Keratinocyte (primary cell): ENCODE data around the gene NCEH1. TPM values are rescaled to one million over a fixed set of nuclear protein-coding genes. Genes with fewer than 3 reads are reported as not detected.

Source experiments
- DNase-seq: peaks from one replicate; pipeline ENCODE4 v3.0.0-alpha.2; 2011; ENCODE audit warnings: low read depth, missing footprints, low spot score
- FAIRE-seq: peaks from 2 replicates; lab custom pipeline; 2011; peaks lifted over from hg19 to GRCh38; lab: Jason Lieb, UNC
- H2AFZ ChIP-seq: 2 replicates; pipeline ENCODE4 v1.6.0; 2012; ENCODE audit warnings: low read length, control low read depth, inconsistent platforms; ENCODE audit not compliant: control insufficient read depth
- H3K27ac ChIP-seq: 2 replicates; pipeline ENCODE4 v1.5.1; 2011; ENCODE audit warnings: low read length; ENCODE audit not compliant: control insufficient read depth, insufficient read depth
- H3K27me3 ChIP-seq: 3 replicates; pipeline ENCODE4 v1.6.0; 2011; ENCODE audit warnings: low read length; ENCODE audit not compliant: control insufficient read depth, insufficient read depth; ENCODE audit errors: extremely low read depth
- H3K36me3 ChIP-seq, 2 experiments: 2 replicates in 1 of 2; 3 replicates in 1 of 2; pipeline ENCODE4 v1.5.1; 2011; ENCODE audit warnings: low read length in 2 of 2, mild to moderate bottlenecking in 1 of 2; ENCODE audit not compliant: control insufficient read depth in 2 of 2, insufficient read depth in 2 of 2; ENCODE audit errors: extremely low read depth in 1 of 2
- H3K4me1 ChIP-seq: 3 replicates; pipeline ENCODE4 v1.5.1; 2011; ENCODE audit warnings: low read length; ENCODE audit not compliant: control insufficient read depth, insufficient read depth; ENCODE audit errors: extremely low read depth
- H3K4me2 ChIP-seq: 3 replicates; pipeline ENCODE4 v1.6.0; 2011; ENCODE audit warnings: low read depth, low read length; ENCODE audit not compliant: control insufficient read depth, insufficient read depth; ENCODE audit errors: extremely low read depth
- H3K4me3 ChIP-seq, 3 experiments: fragments of 200-600 bp in 1 of 3; sonication (generic) in 1 of 3; 2 replicates in 2 of 3; 3 replicates in 1 of 3; pipeline ENCODE4 v1.5.1; 2011 to 2016; ENCODE audit warnings: low read length in 3 of 3, mild to moderate bottlenecking in 3 of 3, control low read depth in 2 of 3, inconsistent platforms in 1 of 3, low read depth in 1 of 3, mixed read lengths in 1 of 3, mixed run types in 1 of 3, moderate library complexity in 1 of 3; ENCODE audit not compliant: control insufficient read depth in 2 of 3, insufficient read depth in 2 of 3; ENCODE audit errors: extremely low read depth in 1 of 3
- H3K79me2 ChIP-seq: 2 replicates; pipeline ENCODE4 v1.6.0; 2012; ENCODE audit warnings: low read length; ENCODE audit not compliant: control insufficient read depth, insufficient read depth
- H3K9ac ChIP-seq: 3 replicates; pipeline ENCODE4 v1.6.0; 2011; ENCODE audit warnings: low read length; ENCODE audit not compliant: control insufficient read depth, insufficient read depth; ENCODE audit errors: extremely low read depth
- H3K9me1 ChIP-seq: 3 replicates; pipeline ENCODE4 v1.6.0; 2011; ENCODE audit warnings: low read length; ENCODE audit not compliant: control insufficient read depth, insufficient read depth; ENCODE audit errors: extremely low read depth
- H3K9me3 ChIP-seq: 2 replicates; pipeline ENCODE4 v1.5.1; 2012; ENCODE audit warnings: low read depth, low read length; ENCODE audit not compliant: control insufficient read depth
- H4K20me1 ChIP-seq: 3 replicates; pipeline ENCODE4 v1.6.0; 2011; ENCODE audit warnings: low read length; ENCODE audit not compliant: control insufficient read depth, insufficient read depth; ENCODE audit errors: extremely low read depth
- CTCF ChIP-seq, 3 experiments: IDR thresholded peaks in 1 of 3; conservative IDR thresholded peaks in 1 of 3; optimal IDR thresholded peaks in 1 of 3; 2 replicates in 2 of 3; 3 replicates in 1 of 3; pipeline versions ENCODE3 to v1.5.1; 2011; ENCODE audit warnings: low read length in 3 of 3, mild to moderate bottlenecking in 3 of 3, moderate library complexity in 2 of 3, control low read depth in 1 of 3, inconsistent platforms in 1 of 3; ENCODE audit not compliant: insufficient read depth in 2 of 3; ENCODE audit errors: extremely low read depth in 1 of 3
- EZH2 ChIP-seq: IDR thresholded peaks from one replicate; pipeline ENCODE4 v1.6.1; 2012; ENCODE audit warnings: inconsistent platforms, mild to moderate bottlenecking, low read length, moderate library complexity
- dilution Hi-C: fragments of 300-500 bp; cut with MboI; formaldehyde crosslinking; loops from one replicate; pipeline ENCODE4 v1.7.0; 2020; ENCODE audit warnings: low sequenced_read_pairs; ENCODE audit not compliant: extremely low pct_ligation_motif_present
- polyA plus RNA-seq, 5 experiments: library from polyadenylated mRNA; depleted of rRNA in 3 of 5; stranded (reverse) in 3 of 5; stranded (forward) in 1 of 5; unstranded in 1 of 5; fragments of >200 nt; gene quantifications; 1 replicate in 1 of 5; 2 replicates in 3 of 5; 3 replicates in 1 of 5; pipeline versions ENCODE4 v1.2.1 to v1.2.3, GENCODE V29; 2011 to 2012; ENCODE audit warnings: missing spikeins in 2 of 5, low read depth in 1 of 5, low replicate concordance in 1 of 5

The NCEH1 gene
- polyA plus RNA-seq, 1 donor (not counting 4 experiments of a cell fraction or from before 2014, with no cell fraction given): 13.2 TPM

- Histone ChIP-seq H3K4me1 (peaks cover 24% of the 10 kb centered on the region), H2AFZ (no peak overlapping the region), H3K36me3 (no peaks in the 10 kb centered on the region), H3K27me3 (no peaks in the 10 kb centered on the region), H3K4me3 (no peak overlapping the region), H3K79me2 (peaks cover 13% of the 10 kb centered on the region), H3K4me2 (no peak overlapping the region), H3K9me1 (no peaks in the 10 kb centered on the region), H3K9ac (no peak overlapping the region), H4K20me1 (no peaks in the 10 kb centered on the region), H3K9me3 (no peaks in the 10 kb centered on the region), H3K27ac (no peak overlapping the region)
- no peak for TF ChIP-seq CTCF (optimal IDR thresholded peaks at IDR 0.05 in 1 of 3, IDR thresholded peaks at IDR 0.05 in 1 of 3, conservative IDR thresholded peaks at IDR 0.05 in 1 of 3; ENCODE audit: extremely low read depth in 1 of 3, insufficient read depth in 2 of 3, low read length in 3 of 3)
- no peak for TF ChIP-seq EZH2
- dilution Hi-C loops: no loop called here
- no peak for FAIRE-seq
- DNase-seq: no peak
These were observed 2.4 kb upstream of the NCEH1 start for GRCh38 chr3:172713316-172713715.

- DNase-seq (no peak), FAIRE-seq (no peak)
- Histone ChIP-seq H3K4me2 (peak overlapping the region; percentile 98), H4K20me1 (no peaks in the 10 kb centered on the region), H3K79me2 (peaks cover 17% of the 10 kb centered on the region), H3K4me1 (peaks cover 24% of the 10 kb centered on the region), H3K36me3 (no peaks in the 10 kb centered on the region), H3K9ac (peak overlapping the region; percentile 84), H3K4me3 (peak overlapping the region; percentile 66 to 88 (median 84)), H3K27me3 (no peaks in the 10 kb centered on the region), H2AFZ (peak overlapping the region; percentile 0), H3K9me3 (no peaks in the 10 kb centered on the region), H3K9me1 (no peaks in the 10 kb centered on the region), H3K27ac (peak overlapping the region; percentile 85)
- TF ChIP-seq CTCF (optimal IDR thresholded peaks at IDR 0.05 in 1 of 3, IDR thresholded peaks at IDR 0.05 in 1 of 3, conservative IDR thresholded peaks at IDR 0.05 in 1 of 3; ENCODE audit: extremely low read depth in 1 of 3, insufficient read depth in 2 of 3, low read length in 3 of 3) (no peak), EZH2 (no peak)
- dilution Hi-C loops: no loop called here
These were observed 558 bp upstream of the NCEH1 start for GRCh38 chr3:172711454-172711795.
